ENCODE data around the gene THTPA.

THTPA gene

GRCh38 chr14:23555882-23556699, at the start of gene THTPA:
THTPA (plus strand) TSS chr14:23556271; CDS start chr14:23556758, 487 bp downstream.
- DNase-seq: peak; percentile 95

- DNase-seq: peak; percentile 81
These were observed 43.9 kb upstream of the THTPA start for GRCh38 chr14:23512156-23512555.

- DNase-seq: peak; percentile 87
These were observed 42.9 kb upstream of the THTPA start for GRCh38 chr14:23513005-23513817.

- no peak for DNase-seq
These were observed 42.0 kb upstream of the THTPA start for GRCh38 chr14:23513818-23514643.

GRCh38 chr14:23514644-23514957, 41.5 kb upstream of the THTPA start:
- DNase-seq: no peak

- DNase-seq: no peak
These were observed 38.3 kb upstream of the THTPA start for GRCh38 chr14:23517650-23518326.

- DNase-seq: no peak
These were observed 37.4 kb upstream of the THTPA start for GRCh38 chr14:23518709-23519108.

GRCh38 chr14:23520899-23521533, 35.1 kb upstream of the THTPA start:
- DNase-seq: no peak

- DNase-seq: no peak
These were observed 34.1 kb upstream of the THTPA start for GRCh38 chr14:23521785-23522640.

GRCh38 chr14:23522643-23523198, 33.4 kb upstream of the THTPA start:
- DNase-seq: no peak

- DNase-seq: no peak
These were observed 32.6 kb upstream of the THTPA start for GRCh38 chr14:23523229-23524016.

- DNase-seq: no peak
These were observed 31.1 kb upstream of the THTPA start for GRCh38 chr14:23524954-23525353.

- no peak for DNase-seq
These were observed 30.5 kb upstream of the THTPA start for GRCh38 chr14:23525611-23526010.

- DNase-seq: no peak
These were observed 27.5 kb upstream of the THTPA start for GRCh38 chr14:23528555-23528954.

GRCh38 chr14:23529016-23529415, 27.1 kb upstream of the THTPA start:
- no peak for DNase-seq

GRCh38 chr14:23530375-23531055, 25.6 kb upstream of the THTPA start:
- DNase-seq: no peak

- no peak for DNase-seq
These were observed 24.7 kb upstream of the THTPA start for GRCh38 chr14:23531391-23531790.

- DNase-seq: no peak
These were observed 23.4 kb upstream of the THTPA start for GRCh38 chr14:23532658-23533057.

- DNase-seq: no peak
These were observed 22.2 kb upstream of the THTPA start for GRCh38 chr14:23533652-23534435.

All from NCI-H2107 (cell line).